SK-N-SH (cell line): Measurements from ENCODE around the gene RASGRF1. TPM values are rescaled to one million over a fixed set of nuclear protein-coding genes. Genes with fewer than 3 reads are reported as not detected.

Experiments
- CTCF ChIA-PET: fragments of 300-600, 350-600 bp; formaldehyde crosslinking; extraction: SDS; loops from one replicate; lab custom pipeline; 2021; lab: Yijun Ruan, JAX
- POLR2A ChIA-PET: fragments of 350-600 bp; sonication (Branson Sonifier 250); formaldehyde crosslinking; extraction: SDS; loops from one replicate; lab custom pipeline; 2020; ENCODE audit warnings: antibody characterized with exemption, inconsistent platforms; lab: Yijun Ruan, JAX
- DNase-seq: peaks from one replicate; pipeline ENCODE4 v3.0.0; 2012
- H2AFZ ChIP-seq: fragments of 200-600 bp; sonication (generic); 2 replicates; pipeline ENCODE4 v1.8.1; 2016; ENCODE audit warnings: antibody characterized with exemption, mild to moderate bottlenecking, low read depth
- H3F3A ChIP-seq: fragments of 200-600 bp; sonication (generic); replicated peaks from 2 replicates; pipeline ENCODE3; 2016; ENCODE audit warnings: antibody characterized with exemption, mild to moderate bottlenecking; ENCODE audit not compliant: insufficient read depth
- H3K27ac ChIP-seq, 2 experiments: fragments of 200-500 bp in 1 of 2; fragments of 200-600 bp in 1 of 2; sonication (Bioruptor generic) in 1 of 2; sonication (generic), shearing (Covaris generic) in 1 of 2; 2 replicates each; pipeline versions ENCODE4 v1.5.1 to v1.6.1; 2014 to 2016; ENCODE audit warnings: low read depth in 2 of 2, inconsistent platforms in 1 of 2, low read length in 1 of 2, mild to moderate bottlenecking in 1 of 2, mixed read lengths in 1 of 2
- H3K27me3 ChIP-seq: fragments of 200-600 bp; sonication (generic), shearing (Covaris generic); 2 replicates; pipeline ENCODE4 v1.6.1; 2016; ENCODE audit warnings: mixed run types; ENCODE audit not compliant: insufficient read depth
- H3K36me3 ChIP-seq, 2 experiments: fragments of 200-500 bp in 1 of 2; fragments of 200-600 bp in 1 of 2; sonication (Bioruptor generic) in 1 of 2; sonication (generic) in 1 of 2; replicated peaks in 1 of 2; 2 replicates each; pipeline versions ENCODE3 to v1.5.1; 2014 to 2016; ENCODE audit warnings: low read length in 1 of 2, mild to moderate bottlenecking in 1 of 2; ENCODE audit not compliant: insufficient read depth in 2 of 2, control insufficient read depth in 1 of 2
- H3K4me1 ChIP-seq, 2 experiments: fragments of 200-500 bp in 1 of 2; fragments of 200-600 bp in 1 of 2; sonication (Bioruptor generic) in 1 of 2; sonication (generic), shearing (Covaris generic) in 1 of 2; 2 replicates each; pipeline versions ENCODE4 v1.5.1 to v1.6.1; 2014 to 2016; ENCODE audit warnings: low read depth in 1 of 2, low read length in 1 of 2, mixed run types in 1 of 2; ENCODE audit not compliant: insufficient read depth in 2 of 2, control insufficient read depth in 1 of 2
- H3K4me2 ChIP-seq: fragments of 200-600 bp; sonication (generic), shearing (Covaris generic); 2 replicates; pipeline ENCODE4 v1.6.1; 2017; ENCODE audit warnings: mixed run types
- H3K4me3 ChIP-seq, 2 experiments: fragments of 200-500 bp in 1 of 2; fragments of 200-600 bp in 1 of 2; sonication (Bioruptor generic) in 1 of 2; sonication (generic), shearing (Covaris generic) in 1 of 2; 2 replicates each; pipeline versions ENCODE4 v1.5.1 to v1.8.1; 2014 to 2016; ENCODE audit warnings: low read depth in 2 of 2, inconsistent platforms in 1 of 2, low read length in 1 of 2, mild to moderate bottlenecking in 1 of 2, mixed read lengths in 1 of 2, moderate library complexity in 1 of 2
- H3K79me2 ChIP-seq: fragments of 200-600 bp; sonication (generic); 2 replicates; pipeline ENCODE4 v1.8.1; 2017; ENCODE audit warnings: mild to moderate bottlenecking; ENCODE audit not compliant: insufficient read depth
- H3K9ac ChIP-seq: fragments of 200-600 bp; sonication (generic); 2 replicates; pipeline ENCODE4 v1.6.1; 2017; ENCODE audit warnings: mixed run types
- H3K9me2 ChIP-seq: fragments of 200-600 bp; sonication (generic); 2 replicates; pipeline ENCODE4 v1.6.1; 2017; ENCODE audit warnings: mixed run types
- H3K9me3 ChIP-seq: fragments of 200-600 bp; sonication (generic); 2 replicates; pipeline ENCODE4 v1.6.1; 2017; ENCODE audit warnings: mixed run types, mild to moderate bottlenecking, moderate library complexity
- H4K20me1 ChIP-seq: fragments of 200-600 bp; sonication (generic); 2 replicates; pipeline ENCODE4 v1.6.1; 2017; ENCODE audit warnings: mild to moderate bottlenecking, mixed run types; ENCODE audit not compliant: insufficient read depth
- CHD2 ChIP-seq: fragments of 150-350 bp; IDR thresholded peaks from 2 replicates; pipeline ENCODE4 v1.6.1; 2018; ENCODE audit warnings: low read length; ENCODE audit not compliant: partially characterized antibody
- CTCF ChIP-seq: fragments of 200-600 bp; sonication (generic); IDR thresholded peaks from 2 replicates; pipeline ENCODE4 v1.6.1; 2017; ENCODE audit warnings: antibody characterized with exemption, mild to moderate bottlenecking, moderate library complexity
- ELF1 ChIP-seq: IDR thresholded peaks from 2 replicates; pipeline ENCODE4 v1.4.0; 2012
- EP300 ChIP-seq, 2 experiments: IDR thresholded peaks; 2 replicates each; pipeline versions ENCODE4 v1.4.0 to v1.6.1; 2012; ENCODE audit warnings: borderline replicate concordance in 1 of 2, low read depth in 1 of 2, low read length in 1 of 2
- EZH2phosphoT487 ChIP-seq: fragments of 200-600 bp; sonication (generic); IDR thresholded peaks from 2 replicates; pipeline ENCODE4 v1.6.1; 2017; ENCODE audit warnings: low read depth, mixed run types, mild to moderate bottlenecking, antibody characterized with exemption, moderate library complexity, borderline replicate concordance
- FOXJ3 ChIP-seq: sonication (generic); formaldehyde crosslinking; IDR thresholded peaks from 2 replicates; pipeline ENCODE4 v1.5.1; 2020; ENCODE audit warnings: mild to moderate bottlenecking, missing genetic modification reagents
- FOXM1 ChIP-seq: IDR thresholded peaks from 2 replicates; pipeline ENCODE4 v1.4.0; 2012; ENCODE audit warnings: low read depth, mild to moderate bottlenecking
- GABPA ChIP-seq: IDR thresholded peaks from 2 replicates; pipeline ENCODE4 v1.4.0; 2012; ENCODE audit warnings: low read depth, mild to moderate bottlenecking
- GATA2 ChIP-seq: sonication (generic); formaldehyde crosslinking; IDR thresholded peaks from 2 replicates; pipeline ENCODE4 v1.5.0; 2020; ENCODE audit warnings: mild to moderate bottlenecking, missing genetic modification reagents
- MAX ChIP-seq: IDR thresholded peaks from 2 replicates; pipeline ENCODE4 v1.4.0; 2012; ENCODE audit warnings: low read depth
- NFIC ChIP-seq: IDR thresholded peaks from 2 replicates; pipeline ENCODE4 v1.4.0; 2012; ENCODE audit warnings: borderline replicate concordance
- RCOR1 ChIP-seq: fragments of 150-350 bp; IDR thresholded peaks from 2 replicates; pipeline ENCODE4 v1.6.1; 2017; ENCODE audit warnings: antibody characterized with exemption, low read length
- RXRA ChIP-seq: IDR thresholded peaks from 2 replicates; pipeline ENCODE4 v1.4.0; 2012; ENCODE audit warnings: low read depth, mild to moderate bottlenecking, borderline replicate concordance
- TAF1 ChIP-seq: IDR thresholded peaks from 2 replicates; pipeline ENCODE4 v1.6.1; 2012; ENCODE audit warnings: low read depth, mild to moderate bottlenecking, low read length, moderate library complexity, borderline replicate concordance
- TCF12 ChIP-seq: IDR thresholded peaks from 2 replicates; pipeline ENCODE4 v1.4.0; 2012
- TEAD4 ChIP-seq: IDR thresholded peaks from 2 replicates; pipeline ENCODE4 v1.4.0; 2012; ENCODE audit warnings: mild to moderate bottlenecking, borderline replicate concordance; ENCODE audit not compliant: insufficient read depth
- WGBS: methylation state at CpG from one replicate; pipeline ENCODE4 v1.1.6; 2017; ENCODE audit warnings: low lambda C conversion rate; 5-methylcytosine and 5-hydroxymethylcytosine counted together
- polyA plus RNA-seq, 3 experiments: library from polyadenylated mRNA; depleted of rRNA; stranded (reverse); fragments of >200 nt; gene quantifications; 2 replicates each; pipeline ENCODE4 v1.2.3, GENCODE V29; 2012
- TF ChIP-seq, protein P1 (sequence below): fragments of 150-350 bp; IDR thresholded peaks from 2 replicates; pipeline ENCODE4 v1.6.1; 2017; ENCODE audit warnings: antibody characterized with exemption, low read length, low read depth, borderline replicate concordance
- TF ChIP-seq, protein P2 (sequence below): IDR thresholded peaks from 2 replicates; pipeline ENCODE4 v1.6.1; 2012; ENCODE audit warnings: mild to moderate bottlenecking, low read depth, low read length, moderate library complexity

The RASGRF1 gene
- polyA plus RNA-seq, 1 of the 3 experiments (the other 2 are of a cell fraction), result 0.10 TPM

DNA sequence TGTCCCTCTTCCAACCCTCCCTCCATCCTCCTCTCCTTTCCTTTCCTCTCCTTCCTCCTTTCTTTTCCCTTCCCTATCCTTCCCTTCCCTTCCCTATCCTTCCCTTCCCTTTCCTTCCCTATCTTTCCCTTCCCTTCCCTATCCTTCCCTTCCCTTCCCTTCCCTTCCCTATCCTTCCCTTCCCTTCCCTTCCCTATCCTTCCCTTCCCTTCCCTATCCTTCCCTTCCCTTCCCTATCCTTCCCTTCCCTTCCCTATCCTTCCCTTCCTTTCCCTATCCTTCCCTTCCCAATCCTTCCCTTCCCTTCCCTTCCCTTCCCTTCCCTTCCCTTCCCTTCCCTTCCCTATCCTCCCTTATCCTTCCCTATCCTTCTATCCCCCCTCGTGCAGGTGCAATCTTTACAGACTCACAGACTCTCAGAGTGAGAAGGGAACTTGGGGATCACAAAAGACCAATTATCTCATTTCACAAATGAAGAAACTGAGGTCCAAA, 31.5 kb downstream of the RASGRF1 start:
- Histone ChIP-seq H3K27me3 (peaks cover 9% of the 10 kb centered on the region; the same call in 1 of the 2 replicates), H3K9ac (no peak overlapping the region), H3K4me2 (no peak overlapping the region), H3K4me3 (no peak overlapping the region), H3K9me3 (no peaks in the 10 kb centered on the region), H4K20me1 (no peaks in the 10 kb centered on the region), H2AFZ (no peak overlapping the region), H3K27ac (no peak overlapping the region), H3F3A (no peaks in the 10 kb centered on the region), H3K4me1 (no peaks in the 10 kb centered on the region), H3K36me3 (no peaks in the 10 kb centered on the region), H3K79me2 (no peaks in the 10 kb centered on the region), H3K9me2 (no peaks in the 10 kb centered on the region)
- 3% methylated on average over 1 of the region's 1 CpG for WGBS
- POLR2A ChIA-PET, result no interaction called here
- no peak for DNase-seq
- TF ChIP-seq CTCF, result no peak
- no peak for TF ChIP-seq FOXJ3
- no peak for TF ChIP-seq CHD2
- no peak for TF ChIP-seq NFIC
- TF ChIP-seq FOXM1, result no peak
- TF ChIP-seq GABPA, result no peak
- TF ChIP-seq, protein P1, sequence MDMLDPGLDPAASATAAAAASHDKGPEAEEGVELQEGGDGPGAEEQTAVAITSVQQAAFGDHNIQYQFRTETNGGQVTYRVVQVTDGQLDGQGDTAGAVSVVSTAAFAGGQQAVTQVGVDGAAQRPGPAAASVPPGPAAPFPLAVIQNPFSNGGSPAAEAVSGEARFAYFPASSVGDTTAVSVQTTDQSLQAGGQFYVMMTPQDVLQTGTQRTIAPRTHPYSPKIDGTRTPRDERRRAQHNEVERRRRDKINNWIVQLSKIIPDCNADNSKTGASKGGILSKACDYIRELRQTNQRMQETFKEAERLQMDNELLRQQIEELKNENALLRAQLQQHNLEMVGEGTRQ, result no peak
- no peak for TF ChIP-seq TAF1
- TF ChIP-seq GATA2 (CRISPR knock-in tag), result no peak
- no peak for TF ChIP-seq RXRA
- TF ChIP-seq RCOR1, result no peak
- no peak for TF ChIP-seq ELF1
- CTCF ChIA-PET, result interaction anchor here (0.5 to 1.4 kb wide), 3 partner anchors 30 to 49 kb away, joined by 3 to 7 read pairs (median 4); no protein-coding TSS in a partner anchor

DNA sequence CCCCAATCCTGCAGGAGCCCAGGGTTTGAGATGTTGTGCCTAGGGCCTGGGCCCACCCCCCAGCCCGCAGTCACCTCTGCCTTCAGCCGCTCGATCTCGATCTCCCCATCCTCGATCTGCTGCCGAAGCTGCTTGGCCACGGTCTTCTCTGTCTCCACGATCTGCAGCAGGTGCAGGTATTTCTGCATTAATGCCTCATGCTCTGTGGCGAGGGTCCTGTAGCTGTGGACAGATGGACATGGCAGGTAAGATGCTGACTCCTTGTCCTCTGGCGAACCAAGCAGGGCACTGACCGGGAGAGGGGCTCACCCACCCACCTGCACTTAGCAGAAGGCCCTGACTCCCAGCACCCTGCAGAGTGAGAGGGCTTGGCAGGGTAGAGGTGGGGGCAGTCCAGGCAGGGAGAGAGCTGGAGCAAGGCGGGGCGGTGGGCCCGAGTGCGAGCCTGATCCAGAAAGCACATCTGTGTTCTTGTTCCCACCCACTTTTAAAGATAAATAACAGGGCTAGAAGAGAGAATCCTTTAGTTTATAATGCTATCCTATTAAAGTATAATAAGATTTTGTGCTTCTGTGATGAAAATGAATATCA, 32.2 kb downstream of the RASGRF1 start:
- Histone ChIP-seq H3K27ac (no peak overlapping the region), H3K9ac (no peak overlapping the region), H3K79me2 (no peaks in the 10 kb centered on the region), H4K20me1 (no peaks in the 10 kb centered on the region), H3F3A (no peaks in the 10 kb centered on the region), H3K4me3 (no peak overlapping the region), H3K4me2 (no peak overlapping the region), H3K9me3 (no peaks in the 10 kb centered on the region), H3K9me2 (no peaks in the 10 kb centered on the region), H3K36me3 (no peaks in the 10 kb centered on the region), H3K27me3 (peaks cover 9% of the 10 kb centered on the region; the same call in 1 of the 2 replicates), H2AFZ (no peak overlapping the region), H3K4me1 (no peaks in the 10 kb centered on the region)
- WGBS, result 24% methylated on average over 15 of the region's 15 CpGs
- CTCF ChIA-PET, result interaction anchor here (0.8 to 1.4 kb wide), 3 partner anchors 10 to 126 kb away, joined by 3 to 7 read pairs (median 3); no protein-coding TSS in a partner anchor
- POLR2A ChIA-PET, result no interaction called here
- no peak for DNase-seq
- TF ChIP-seq, protein P2, sequence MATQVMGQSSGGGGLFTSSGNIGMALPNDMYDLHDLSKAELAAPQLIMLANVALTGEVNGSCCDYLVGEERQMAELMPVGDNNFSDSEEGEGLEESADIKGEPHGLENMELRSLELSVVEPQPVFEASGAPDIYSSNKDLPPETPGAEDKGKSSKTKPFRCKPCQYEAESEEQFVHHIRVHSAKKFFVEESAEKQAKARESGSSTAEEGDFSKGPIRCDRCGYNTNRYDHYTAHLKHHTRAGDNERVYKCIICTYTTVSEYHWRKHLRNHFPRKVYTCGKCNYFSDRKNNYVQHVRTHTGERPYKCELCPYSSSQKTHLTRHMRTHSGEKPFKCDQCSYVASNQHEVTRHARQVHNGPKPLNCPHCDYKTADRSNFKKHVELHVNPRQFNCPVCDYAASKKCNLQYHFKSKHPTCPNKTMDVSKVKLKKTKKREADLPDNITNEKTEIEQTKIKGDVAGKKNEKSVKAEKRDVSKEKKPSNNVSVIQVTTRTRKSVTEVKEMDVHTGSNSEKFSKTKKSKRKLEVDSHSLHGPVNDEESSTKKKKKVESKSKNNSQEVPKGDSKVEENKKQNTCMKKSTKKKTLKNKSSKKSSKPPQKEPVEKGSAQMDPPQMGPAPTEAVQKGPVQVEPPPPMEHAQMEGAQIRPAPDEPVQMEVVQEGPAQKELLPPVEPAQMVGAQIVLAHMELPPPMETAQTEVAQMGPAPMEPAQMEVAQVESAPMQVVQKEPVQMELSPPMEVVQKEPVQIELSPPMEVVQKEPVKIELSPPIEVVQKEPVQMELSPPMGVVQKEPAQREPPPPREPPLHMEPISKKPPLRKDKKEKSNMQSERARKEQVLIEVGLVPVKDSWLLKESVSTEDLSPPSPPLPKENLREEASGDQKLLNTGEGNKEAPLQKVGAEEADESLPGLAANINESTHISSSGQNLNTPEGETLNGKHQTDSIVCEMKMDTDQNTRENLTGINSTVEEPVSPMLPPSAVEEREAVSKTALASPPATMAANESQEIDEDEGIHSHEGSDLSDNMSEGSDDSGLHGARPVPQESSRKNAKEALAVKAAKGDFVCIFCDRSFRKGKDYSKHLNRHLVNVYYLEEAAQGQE, result no peak
- TF ChIP-seq TEAD4 (no peak), TCF12 (no peak), EZH2phosphoT487 (no peak), MAX (no peak), GABPA (no peak), ELF1 (no peak), EP300 (IDR thresholded peaks at IDR 0.05; ENCODE audit: borderline replicate concordance in 1 of 2, low read depth in 1 of 2, low read length in 1 of 2) (no peak), CTCF (no peak)
